Islet of Langerhans (tissue), 1 donor: ENCODE data around the gene CNTNAP5.

Source experiments
- FAIRE-seq: peaks from one replicate; lab custom pipeline; 2011; peaks lifted over from hg19 to GRCh38; lab: Jason Lieb, UNC

The CNTNAP5 gene

DNA sequence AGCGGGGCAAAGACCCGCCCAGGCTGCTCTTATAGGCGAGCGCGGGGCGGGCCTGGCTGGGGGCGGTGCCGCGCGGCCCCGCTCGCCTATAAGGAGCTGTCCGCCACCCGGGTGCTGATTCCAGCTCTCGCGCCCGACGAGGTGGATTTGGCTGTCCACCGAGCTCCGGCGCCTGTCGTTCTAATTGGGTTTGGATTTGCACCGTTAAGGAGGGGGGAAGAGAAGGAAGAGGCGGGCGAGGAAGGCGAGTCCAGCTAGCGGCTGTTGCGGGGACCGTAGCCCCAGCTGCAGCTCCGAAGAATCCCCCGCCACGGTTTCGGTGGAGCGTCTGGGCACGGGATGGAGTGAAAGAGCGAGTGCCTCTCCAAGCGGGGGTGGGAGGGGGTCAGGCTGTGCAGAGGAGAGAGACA, at the start of gene CNTNAP5:
Gene CNTNAP5, plus strand, starts transcription at position 117 of the 410 bp plus-strand sequence. CDS start 364 bp downstream, outside the sequence.
- no peak for FAIRE-seq

DNA sequence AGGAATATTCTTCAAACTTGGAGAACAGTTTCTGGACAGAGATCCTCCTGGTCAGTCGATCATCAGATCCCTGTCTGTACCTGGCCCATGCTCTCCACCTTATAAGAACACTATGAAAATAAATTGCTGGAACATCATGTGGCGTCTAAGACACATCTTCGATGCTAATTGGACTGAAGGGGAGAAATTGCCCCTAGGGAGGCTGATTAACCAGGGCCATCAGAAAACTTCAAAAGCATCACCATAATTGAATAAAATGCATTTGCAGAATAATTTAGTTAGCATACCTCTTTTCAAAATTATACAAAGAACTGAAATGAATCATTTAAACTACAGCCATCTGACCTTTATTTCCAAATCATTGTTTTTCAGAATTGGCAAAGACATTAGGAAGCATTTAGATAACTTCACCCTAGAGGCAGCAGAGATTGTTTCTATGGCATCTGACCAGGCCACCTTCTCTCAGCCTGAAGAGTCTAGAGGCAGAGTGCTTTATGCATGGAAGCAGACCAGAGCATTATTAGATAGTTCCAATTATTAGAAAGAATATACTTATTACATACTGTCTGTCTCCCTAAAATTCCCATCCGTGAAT, 48.9 kb upstream of the CNTNAP5 start:
- FAIRE-seq = no peak

DNA sequence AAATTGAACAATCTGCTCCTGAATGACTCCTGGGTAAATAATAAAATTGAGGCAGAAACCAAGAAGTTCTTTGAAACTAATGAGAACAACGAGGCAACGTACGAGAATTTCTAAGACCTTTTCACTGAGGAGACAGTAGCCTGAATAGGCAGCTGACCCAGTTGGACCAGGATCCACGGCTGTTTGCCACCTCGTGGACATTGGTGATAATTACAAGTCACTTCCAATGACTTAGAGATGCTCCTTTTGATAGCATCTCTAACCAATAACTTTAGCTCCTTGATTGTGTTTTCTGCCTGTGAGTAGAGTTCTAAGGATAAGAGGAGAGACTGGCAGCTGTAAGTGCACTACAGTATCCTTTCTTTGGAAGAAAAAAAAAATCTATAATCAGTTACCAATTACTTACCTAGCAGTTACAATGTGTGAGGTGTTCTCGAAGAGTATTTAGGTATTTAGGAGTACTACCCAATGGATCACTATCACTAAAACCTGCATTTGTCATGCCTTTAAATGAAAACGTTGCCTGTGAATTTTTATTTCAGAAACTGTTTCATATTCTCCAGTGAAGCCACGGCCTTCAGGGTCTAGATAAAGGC, 31.3 kb upstream of the CNTNAP5 start:
- FAIRE-seq = no peak

DNA sequence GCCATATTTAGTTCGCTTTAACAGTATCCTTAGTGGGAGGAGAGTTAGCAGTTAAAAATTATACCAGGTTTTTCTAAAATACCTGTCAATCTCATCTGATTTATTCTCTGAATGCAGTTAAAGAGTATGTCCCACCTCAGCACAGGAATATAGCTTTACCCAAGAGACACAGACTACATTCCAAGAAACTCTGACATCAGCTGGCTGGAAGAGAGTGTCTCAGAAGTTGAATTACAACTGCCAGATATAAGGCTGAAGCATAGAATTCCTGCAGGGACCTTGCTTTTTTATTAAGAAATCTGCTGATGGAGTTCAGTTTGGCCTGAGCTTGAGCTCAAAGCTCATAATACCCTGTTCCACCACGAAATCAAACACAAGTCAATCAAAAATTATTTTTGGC, 25.4 kb upstream of the CNTNAP5 start:
- no peak for FAIRE-seq

DNA sequence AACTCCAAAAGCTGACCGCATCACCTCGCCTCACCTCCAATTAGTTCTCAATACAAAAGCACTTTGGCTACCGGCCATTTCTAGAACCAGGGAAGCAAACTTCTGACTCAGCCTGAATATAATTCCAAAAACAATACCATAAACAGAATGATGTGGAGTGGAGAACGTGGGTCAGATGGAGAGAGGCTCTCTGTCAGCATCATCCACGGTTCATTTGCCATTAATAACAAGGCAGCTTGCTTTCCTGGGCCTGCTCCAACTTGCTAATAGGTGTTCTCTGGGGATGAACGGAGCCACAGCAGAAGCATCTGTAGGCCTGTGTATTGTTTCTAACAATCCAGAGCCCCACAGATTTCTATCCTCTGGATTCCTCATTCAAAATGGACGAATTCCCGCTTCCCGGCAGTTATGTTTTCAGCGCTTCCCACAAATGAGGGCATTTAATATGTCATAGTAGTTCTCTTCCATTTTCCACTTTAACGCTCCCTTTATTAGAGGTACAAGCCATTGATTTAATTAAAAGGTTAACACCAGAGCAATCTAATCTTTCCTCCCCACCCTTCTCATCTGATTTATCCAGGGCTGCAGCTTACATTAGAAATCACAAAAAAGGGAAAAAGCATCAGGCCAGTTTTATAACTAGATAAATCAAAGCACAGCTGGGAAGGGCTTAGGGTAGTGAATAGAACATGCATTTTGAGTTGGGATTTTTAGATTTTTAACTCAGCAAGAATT, 23.2 kb upstream of the CNTNAP5 start:
- peak; percentile 99 for FAIRE-seq

DNA sequence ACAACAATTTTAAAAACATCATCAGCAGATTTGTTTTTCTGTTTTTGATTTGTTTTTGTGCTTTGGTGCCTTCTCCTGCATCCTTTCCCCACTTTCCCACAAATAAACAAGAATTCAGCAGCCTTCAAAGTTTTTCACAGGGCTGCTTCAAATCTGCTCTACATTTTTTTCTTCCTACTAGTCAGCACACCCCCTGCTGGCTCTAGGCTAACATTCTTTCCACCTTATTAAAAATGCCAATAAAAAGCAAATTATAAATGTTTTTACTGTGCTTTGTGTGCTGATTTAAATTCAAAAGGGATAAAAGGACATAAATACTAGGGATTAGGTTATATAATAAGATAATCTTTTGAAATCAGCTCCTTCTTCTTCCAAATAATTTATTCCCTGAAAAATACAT, 6.2 kb upstream of the CNTNAP5 start:
- FAIRE-seq = no peak

DNA sequence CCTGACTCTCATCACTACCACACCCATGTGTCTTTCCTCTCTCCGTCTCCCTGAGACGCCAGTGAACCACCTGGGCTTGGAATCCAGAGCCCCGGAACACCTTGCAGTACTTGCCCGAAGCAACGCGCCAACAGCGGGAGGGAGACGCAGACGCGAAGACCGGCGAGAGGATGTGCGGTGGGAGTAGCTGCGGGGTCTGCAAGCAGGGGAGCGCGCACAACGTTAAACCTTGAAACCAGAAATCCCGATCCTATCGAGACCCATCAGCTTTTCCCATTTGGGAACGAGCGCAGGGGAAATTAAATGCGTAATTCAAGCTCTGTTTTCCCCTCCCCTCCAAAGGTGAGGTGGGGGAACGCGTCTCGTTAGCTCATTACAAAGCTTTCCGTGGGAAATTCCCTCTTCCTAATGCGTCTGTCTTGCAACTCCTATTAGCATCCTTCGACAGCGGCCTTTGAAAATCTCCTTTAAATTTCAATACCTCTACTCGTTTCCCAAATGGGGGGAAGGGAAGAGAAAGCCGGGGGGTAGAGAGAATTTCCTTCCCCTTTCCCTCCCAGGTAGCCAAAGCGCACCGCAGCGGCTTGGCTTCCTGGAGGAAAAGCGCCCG, 421 bp upstream of the CNTNAP5 start:
- FAIRE-seq = no peak

DNA sequence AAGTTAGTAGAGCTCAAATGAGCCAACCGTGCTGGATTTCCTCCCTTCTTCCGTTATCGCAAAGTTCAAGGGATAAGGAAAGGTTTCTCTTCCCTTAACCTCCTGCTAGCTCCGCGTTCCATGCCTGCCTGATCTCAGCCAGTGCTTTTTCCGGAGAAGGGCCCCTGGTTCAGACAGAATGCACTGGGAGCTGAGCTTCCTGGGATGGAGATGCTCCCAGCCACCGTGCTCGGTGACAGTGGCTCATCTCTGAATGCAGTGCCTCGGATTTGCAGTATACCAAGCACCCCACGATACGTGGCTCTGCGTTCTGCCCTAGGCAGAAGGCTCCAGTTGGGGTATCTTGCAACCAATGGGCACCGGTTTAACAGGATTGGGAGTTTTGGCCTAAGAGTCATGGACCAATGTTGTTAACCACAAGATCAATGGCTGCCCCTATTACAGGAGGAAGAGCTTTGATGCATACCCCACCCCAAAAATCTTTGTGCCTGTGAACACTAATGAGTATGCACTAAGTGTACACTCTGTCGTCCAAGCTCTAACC, 876 bp downstream of the CNTNAP5 start:
- no peak for FAIRE-seq

DNA sequence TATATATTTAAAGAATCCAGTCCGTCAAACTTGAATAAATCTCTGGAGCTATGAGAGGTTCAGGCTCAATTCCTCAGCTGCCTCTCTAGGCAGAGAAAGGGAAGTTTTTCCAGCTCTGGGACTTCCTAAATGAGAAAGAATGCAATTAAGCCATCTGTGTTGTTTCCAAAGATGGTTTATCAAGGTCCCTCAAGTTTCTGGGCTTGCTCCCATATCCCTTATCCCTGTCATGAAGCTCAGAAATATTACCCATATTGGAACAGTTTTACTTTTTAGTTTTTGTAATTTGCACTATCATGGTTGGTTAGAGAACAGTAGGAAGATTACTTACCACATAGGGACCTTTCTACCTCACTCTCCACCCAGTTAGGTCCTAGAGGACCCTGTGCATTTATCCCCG, 1.4 kb downstream of the CNTNAP5 start:
- FAIRE-seq = no peak

DNA sequence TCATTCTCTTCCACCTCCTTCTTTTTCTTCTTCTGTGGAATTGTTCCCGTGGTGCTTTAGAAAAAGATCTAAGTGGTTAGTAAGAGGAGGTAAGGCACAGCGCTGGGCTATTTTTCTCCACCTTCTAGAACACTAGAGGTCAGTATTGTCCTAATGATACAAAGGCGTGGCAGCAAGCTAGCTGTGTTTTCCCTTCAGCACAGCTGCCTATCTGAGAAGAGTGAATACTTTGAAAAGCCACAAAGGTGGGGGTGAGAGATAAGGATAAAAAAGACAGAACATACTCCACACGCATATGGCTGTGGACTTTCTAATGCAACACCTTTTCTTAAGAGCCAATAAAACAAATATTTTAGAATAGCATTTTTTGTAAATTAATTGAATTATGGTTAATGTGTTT, 2.1 kb downstream of the CNTNAP5 start:
- peak; percentile 98 for FAIRE-seq

DNA sequence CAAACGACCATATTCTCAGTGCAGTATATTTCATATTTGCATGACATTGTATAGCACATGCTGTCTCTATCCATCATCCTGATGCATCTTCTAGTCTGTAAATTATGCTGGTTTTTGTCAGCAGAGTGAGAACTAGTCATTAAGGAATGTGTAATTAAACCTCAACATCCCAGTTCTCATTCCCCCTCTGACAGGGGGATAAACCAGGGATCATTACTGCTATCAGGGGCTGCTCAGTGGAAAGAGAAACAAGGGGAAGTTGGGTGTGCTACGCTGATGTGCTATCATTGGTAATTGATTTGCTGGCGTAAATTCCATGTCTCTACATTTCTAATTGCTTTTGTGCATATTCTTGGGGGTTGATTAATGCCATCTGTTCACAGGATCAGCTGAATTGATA, 7.7 kb downstream of the CNTNAP5 start:
- no peak for FAIRE-seq

DNA sequence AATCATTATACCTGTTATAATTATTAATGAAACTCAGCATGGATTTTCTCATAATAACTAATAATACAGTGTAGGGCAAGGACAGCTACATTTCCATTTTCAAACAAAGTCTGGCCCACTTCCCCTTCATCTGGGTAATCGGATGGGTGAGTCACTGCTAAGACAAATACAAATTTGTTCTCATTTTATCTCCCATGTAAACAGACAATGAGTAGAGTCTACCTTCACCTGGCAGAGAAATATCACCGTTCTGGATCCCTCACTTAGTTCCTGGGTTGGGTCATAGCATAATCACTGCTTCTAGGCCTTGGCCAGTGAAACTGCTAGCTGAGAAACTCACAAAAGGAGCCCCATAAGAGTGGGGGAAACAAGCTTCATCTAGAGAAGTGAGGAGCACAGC, 9.2 kb downstream of the CNTNAP5 start:
- peak; percentile 98 for FAIRE-seq

DNA sequence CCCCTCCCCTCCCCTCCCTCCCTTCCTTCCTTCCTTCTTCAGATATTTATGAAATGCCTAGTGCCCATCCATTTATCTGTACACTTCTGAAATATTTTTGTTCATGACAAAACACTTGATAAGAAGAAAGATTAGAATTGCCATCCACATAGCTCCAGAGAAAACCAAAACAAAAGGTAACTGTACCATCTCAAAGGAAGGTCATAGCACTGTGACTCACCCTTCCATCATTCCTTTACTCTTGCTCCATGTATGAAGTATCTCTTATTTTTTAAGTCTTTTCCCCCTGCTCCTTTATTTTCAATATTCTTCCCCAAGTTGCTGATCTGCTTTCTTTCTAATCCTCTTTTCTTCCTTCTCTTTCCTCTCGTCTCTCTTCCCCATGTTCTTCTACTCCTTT, 9.9 kb downstream of the CNTNAP5 start:
- FAIRE-seq = no peak

DNA sequence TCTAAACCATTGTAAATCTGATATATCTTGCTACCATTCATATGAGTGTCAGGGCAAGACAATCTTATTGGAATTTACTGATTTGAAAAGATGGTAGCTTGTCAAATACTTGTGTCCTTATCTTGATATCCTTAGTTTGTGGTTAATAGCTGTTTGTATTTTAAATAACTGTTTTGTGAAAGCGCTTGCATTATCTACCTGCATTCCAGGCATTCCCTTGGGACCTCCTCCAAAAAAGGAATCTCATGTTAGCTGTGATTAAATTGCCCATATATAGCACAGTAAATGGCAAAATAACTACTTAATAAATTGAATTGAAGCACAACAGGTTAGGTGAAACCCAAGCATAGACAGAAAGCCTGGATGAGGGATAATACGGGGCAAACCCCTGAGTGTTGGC, 13.9 kb downstream of the CNTNAP5 start:
- no peak for FAIRE-seq

DNA sequence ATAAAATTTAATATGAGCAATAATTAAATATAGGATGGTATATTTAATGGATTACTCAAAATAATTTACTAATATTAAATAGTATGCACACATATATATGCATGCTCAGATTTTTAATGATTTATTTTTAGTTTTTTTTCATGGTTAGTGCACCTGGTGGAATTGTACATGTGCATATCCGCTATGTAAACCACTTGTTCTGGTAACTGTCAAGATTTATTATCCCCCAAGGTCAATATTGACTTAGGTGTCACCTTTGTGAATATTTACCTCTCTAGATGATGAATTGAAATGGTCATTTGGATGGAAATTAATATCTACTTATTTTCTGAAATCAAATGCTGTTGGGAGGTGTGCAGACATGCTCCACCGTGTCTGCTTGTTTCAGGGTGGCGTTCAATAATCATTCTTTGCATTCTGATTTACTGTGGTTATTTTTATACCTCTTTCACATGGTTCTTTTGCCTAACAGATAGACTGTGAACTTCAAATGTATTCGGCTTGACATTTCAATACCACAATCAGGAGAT, 14.7 kb downstream of the CNTNAP5 start:
- FAIRE-seq = no peak

DNA sequence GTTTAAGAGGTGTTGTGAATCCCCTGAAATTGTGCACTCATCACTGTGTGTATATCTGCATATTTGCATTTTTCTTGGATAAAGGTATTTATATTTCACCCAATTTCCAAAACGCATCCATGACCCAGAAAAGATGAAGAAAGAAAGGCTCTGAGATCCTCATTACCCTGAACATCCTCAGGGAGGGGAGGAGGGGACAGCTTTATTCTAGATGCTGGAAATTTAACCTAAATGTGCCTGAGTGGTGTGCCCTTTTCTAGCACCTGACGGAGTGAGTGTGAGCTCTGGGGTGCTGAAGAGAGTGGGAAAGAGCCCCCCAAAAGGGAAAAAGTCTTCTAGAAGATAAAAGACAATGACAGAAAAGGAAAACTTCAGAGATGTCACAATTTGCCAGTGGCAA, 20.8 kb downstream of the CNTNAP5 start:
- FAIRE-seq = no peak

DNA sequence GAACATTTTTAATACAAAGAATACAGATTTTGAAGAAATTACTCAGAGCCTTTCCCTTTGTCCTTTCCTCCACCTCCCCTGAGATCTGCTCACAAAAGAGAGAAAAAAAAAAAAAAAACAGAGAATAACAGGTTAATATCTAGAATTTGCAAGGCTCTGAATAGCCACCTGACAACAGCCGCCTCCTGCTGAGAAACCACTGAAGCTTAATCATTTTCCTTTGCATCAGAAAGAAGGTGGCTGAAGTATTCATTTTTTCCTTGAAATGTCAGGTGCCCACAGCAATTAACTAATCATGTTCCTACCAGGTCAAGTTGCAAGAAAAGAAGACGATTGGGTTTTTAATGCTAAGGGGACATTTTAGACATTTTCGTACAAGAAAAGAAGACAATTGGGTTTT, 21.2 kb downstream of the CNTNAP5 start:
- no peak for FAIRE-seq

DNA sequence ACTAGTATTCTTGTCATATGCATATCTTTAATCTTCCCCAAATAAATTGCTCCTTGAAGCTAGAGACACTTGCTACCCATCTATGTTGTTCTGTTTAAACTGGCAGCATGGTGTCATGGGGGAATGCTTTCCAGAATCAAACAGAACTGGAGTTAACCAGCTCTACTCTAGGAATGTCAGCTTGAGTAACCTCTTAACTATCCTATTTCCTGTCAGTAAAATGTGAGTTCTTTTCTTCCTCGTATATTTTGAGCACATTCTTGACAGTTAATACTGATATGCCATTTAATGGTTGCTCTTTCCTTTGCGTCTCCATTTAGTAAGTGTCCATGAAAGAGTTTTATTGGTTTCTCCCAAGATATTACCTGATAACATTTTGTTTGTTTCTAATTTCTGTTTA, 23.0 kb downstream of the CNTNAP5 start:
- FAIRE-seq = no peak

DNA sequence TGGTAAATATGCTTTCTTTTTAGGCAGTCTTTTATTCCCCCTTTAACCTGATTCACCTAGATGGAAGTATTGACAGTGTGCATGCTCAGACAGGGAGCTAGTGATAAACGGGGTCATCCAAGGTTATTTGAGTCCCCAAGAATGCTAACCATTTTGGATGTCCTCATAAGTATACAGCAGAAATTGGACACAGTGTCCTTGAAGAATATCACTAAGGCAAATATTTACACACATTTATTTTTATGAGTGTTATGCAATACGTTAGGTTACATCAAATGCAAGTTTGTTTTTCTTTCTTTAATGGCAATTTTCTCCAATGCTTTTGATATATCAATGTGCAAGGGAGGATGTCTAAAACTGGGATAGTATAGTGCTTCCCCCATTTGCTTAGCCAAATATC, 23.6 kb downstream of the CNTNAP5 start:
- no peak for FAIRE-seq

DNA sequence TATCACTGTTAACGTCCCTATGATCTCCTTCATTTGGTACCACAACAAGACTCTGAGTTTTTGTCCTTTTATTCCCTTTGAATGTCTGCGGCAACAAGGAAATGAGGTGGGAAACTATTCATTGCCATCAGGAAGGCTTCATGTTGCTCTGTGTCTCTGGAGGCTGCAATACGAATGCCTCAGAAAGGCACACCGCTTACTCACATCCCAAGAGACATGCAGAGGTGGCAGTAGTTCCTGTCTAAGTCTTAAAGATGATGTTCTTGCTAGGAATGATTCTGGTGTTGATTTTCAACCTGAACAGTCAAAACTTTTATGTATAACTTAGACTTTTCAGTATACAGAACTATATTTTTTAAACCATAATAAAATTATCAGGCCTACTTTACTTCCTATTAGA, 24.0 kb downstream of the CNTNAP5 start:
- FAIRE-seq = no peak

DNA sequence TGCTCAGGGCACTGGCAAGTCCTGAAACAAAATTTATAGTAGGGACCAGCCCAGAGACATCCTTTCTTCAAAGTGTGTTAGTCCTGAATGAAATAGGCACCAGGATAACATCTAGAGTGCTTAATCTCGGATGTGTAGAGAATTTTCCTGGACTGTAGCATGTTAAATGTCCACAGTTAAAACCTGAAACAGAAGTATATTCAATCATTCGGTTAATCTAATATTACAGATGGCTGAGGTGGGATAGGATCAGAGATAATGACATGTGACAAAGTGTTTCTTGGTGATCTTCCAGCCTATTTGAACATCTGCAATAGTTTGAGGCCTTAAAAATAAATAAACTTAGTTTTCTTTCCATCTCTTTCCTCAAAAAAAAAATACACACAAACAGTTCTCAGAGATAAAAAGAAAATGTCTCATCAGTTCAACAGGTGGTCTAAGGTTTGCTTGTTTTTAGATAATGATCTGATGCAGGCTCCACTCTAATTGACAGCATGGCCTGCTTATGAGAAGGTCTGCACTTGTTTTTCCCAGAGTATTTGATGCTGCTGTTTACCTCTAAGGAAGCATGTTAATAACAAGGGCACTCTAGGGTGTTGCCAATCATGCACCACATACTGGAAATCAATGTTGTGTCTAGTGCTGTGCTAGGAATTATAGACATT, 25.9 kb downstream of the CNTNAP5 start:
- no peak for FAIRE-seq

DNA sequence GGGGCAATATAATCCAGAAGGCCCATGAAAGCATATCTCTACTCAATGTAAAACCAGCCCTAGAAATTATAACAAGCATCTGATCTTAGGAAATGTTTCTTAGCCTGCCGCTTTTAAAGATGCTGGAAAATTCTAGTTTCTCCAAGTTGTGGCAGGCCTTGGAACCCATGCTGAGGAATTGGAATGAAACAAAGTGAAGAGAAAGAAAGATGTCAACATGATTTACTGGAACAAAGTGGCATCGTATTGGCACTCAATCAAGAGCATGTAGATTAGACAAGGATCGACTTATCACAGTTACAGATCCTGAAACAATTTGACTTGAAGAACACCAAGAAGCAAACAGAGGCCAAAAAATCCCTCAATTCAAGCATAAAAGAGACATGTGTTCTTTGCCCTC, 28.7 kb downstream of the CNTNAP5 start:
- no peak for FAIRE-seq
